Hematopoietic multipotent progenitor cell treated with erythropoietin and hydrocortisone succinate and interleukin-3 and kit ligand, for 8 days (in vitro differentiated cells): ENCODE data around the gene DPY19L3.
"Not testable (repeated sequence)": the region's sequence is repeated elsewhere in the genome, so short reads cannot be mapped to it uniquely, and the experiment has no call there.

ENCODE experiments used
- DNase-seq: peaks from one replicate; pipeline ENCODE4 v3.0.0-alpha.2; 2015

The DPY19L3 gene

GRCh38 chr19:32397671-32398101 is 7.9 kb upstream of the DPY19L3 start:
- no peak for DNase-seq

- DNase-seq = no peak
These were observed 3.6 kb upstream of the DPY19L3 start for GRCh38 chr19:32401992-32402391.

GRCh38 chr19:32403291-32403995 is 2.1 kb upstream of the DPY19L3 start:
- DNase-seq = no peak

- no peak for DNase-seq
These were observed 1.2 kb upstream of the DPY19L3 start for GRCh38 chr19:32404213-32404932.

GRCh38 chr19:32404933-32405430 is 588 bp upstream of the DPY19L3 start:
- DNase-seq = peak; percentile 11

- no peak for DNase-seq
These were observed 812 bp downstream of the DPY19L3 start for GRCh38 chr19:32406161-32407003.

GRCh38 chr19:32407004-32407992 is 1.7 kb downstream of the DPY19L3 start:
- no peak for DNase-seq

- no peak for DNase-seq
These were observed 9.7 kb downstream of the DPY19L3 start for GRCh38 chr19:32415246-32415645.

GRCh38 chr19:32415669-32416068 is 10.1 kb downstream of the DPY19L3 start:
- DNase-seq = no peak

GRCh38 chr19:32416749-32417456 is 11.3 kb downstream of the DPY19L3 start:
- no peak for DNase-seq

- DNase-seq = no peak
These were observed 12.6 kb downstream of the DPY19L3 start for GRCh38 chr19:32418155-32418554.

GRCh38 chr19:32421589-32422361 is 16.2 kb downstream of the DPY19L3 start:
- DNase-seq = peak; percentile 80

- DNase-seq = no peak
These were observed 16.9 kb downstream of the DPY19L3 start for GRCh38 chr19:32422435-32422834.

GRCh38 chr19:32423944-32424343 is 18.4 kb downstream of the DPY19L3 start:
- not testable (repeated sequence) for DNase-seq

- DNase-seq = no peak
These were observed 22.0 kb downstream of the DPY19L3 start for GRCh38 chr19:32427536-32427935.

GRCh38 chr19:32436692-32437091 is 31.1 kb downstream of the DPY19L3 start:
- no peak for DNase-seq

- no peak for DNase-seq
These were observed 31.5 kb downstream of the DPY19L3 start for GRCh38 chr19:32437096-32437495.

- DNase-seq = no peak
These were observed 33.2 kb downstream of the DPY19L3 start for GRCh38 chr19:32438751-32439150.

GRCh38 chr19:32442650-32443049 is 37.1 kb downstream of the DPY19L3 start:
- DNase-seq = no peak

GRCh38 chr19:32447534-32447933 is 42.0 kb downstream of the DPY19L3 start:
- not testable (repeated sequence) for DNase-seq

- no peak for DNase-seq
These were observed 42.5 kb downstream of the DPY19L3 start for GRCh38 chr19:32448026-32448425.
